KMS-11 (cell line): ENCODE results near the gene RBM38.

Source experiments
- H2AFZ ChIP-seq: fragments of 200-600 bp; sonication (generic); 2 replicates; pipeline ENCODE4 v1.6.1; 2016; ENCODE audit warnings: antibody characterized with exemption, mixed run types, low read depth
- H3K27ac ChIP-seq: fragments of 200-600 bp; sonication (generic); 2 replicates; pipeline ENCODE4 v1.6.1; 2016; ENCODE audit warnings: mild to moderate bottlenecking, mixed run types
- H3K27me3 ChIP-seq: fragments of 200-600 bp; sonication (generic); 2 replicates; pipeline ENCODE4 v1.6.1; 2017; ENCODE audit warnings: mild to moderate bottlenecking, low read depth, mixed run types, moderate library complexity; ENCODE audit not compliant: insufficient read depth
- H3K36me3 ChIP-seq: fragments of 200-600 bp; sonication (generic); 2 replicates; pipeline ENCODE4 v1.6.1; 2017; ENCODE audit warnings: mild to moderate bottlenecking, mixed run types; ENCODE audit not compliant: insufficient read depth
- H3K4me1 ChIP-seq: fragments of 200-600 bp; sonication (generic); 2 replicates; pipeline ENCODE4 v1.6.1; 2016; ENCODE audit warnings: mild to moderate bottlenecking, low read depth, mixed run types; ENCODE audit not compliant: poor library complexity, severe bottlenecking
- H3K4me2 ChIP-seq: fragments of 200-600 bp; sonication (generic); 2 replicates; pipeline ENCODE4 v1.7.0; 2016; ENCODE audit warnings: mild to moderate bottlenecking, mixed run types
- H3K4me3 ChIP-seq: fragments of 200-600 bp; sonication (generic); IDR thresholded peaks from 2 replicates; pipeline ENCODE4 v1.6.1; 2017; ENCODE audit warnings: low read depth, low read length, mixed read lengths; ENCODE audit not compliant: insufficient read depth
- H3K79me2 ChIP-seq: fragments of 200-600 bp; sonication (generic); 2 replicates; pipeline ENCODE4 v1.6.1; 2016; ENCODE audit warnings: low read depth, mixed run types; ENCODE audit not compliant: insufficient read depth
- H3K9ac ChIP-seq: fragments of 200-600 bp; sonication (generic); 2 replicates; pipeline ENCODE4 v1.6.1; 2016; ENCODE audit warnings: mild to moderate bottlenecking, mixed run types
- H4K20me1 ChIP-seq: fragments of 200-600 bp; sonication (generic); 2 replicates; pipeline ENCODE4 v1.6.1; 2016; ENCODE audit warnings: mild to moderate bottlenecking, mixed run types; ENCODE audit not compliant: insufficient read depth
- TF ChIP-seq, protein P1 (sequence below): fragments of 200-600 bp; sonication (generic); conservative IDR thresholded peaks from 2 replicates; pipeline ENCODE4 v1.6.1; 2017; ENCODE audit warnings: low read depth, mild to moderate bottlenecking, antibody characterized with exemption, low read length, moderate library complexity, mixed read lengths

The RBM38 gene

DNA sequence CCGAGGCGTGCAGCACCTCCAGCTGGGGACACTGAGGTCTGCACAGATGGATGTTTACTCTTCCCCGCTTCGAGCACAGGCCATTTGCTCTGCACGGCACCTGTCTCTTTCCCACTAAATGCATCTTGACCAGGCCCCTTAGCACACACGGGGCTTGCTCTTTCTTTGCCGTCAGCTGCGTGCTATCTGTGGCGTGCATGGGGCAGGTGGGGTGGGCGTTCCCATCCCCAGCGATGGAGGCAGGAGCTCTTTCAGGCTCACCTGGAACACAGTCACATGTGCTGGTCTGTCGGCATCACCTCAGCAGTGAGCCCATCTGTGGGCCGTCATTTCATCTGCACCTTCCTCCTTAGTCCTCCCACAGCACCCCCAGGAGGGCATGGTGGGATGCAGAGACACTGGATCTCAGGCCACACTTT lies 35.1 kb downstream of the RBM38 start:
- Histone ChIP-seq H3K9ac (no peak overlapping the region), H3K36me3 (no peaks in the 10 kb centered on the region), H4K20me1 (no peaks in the 10 kb centered on the region), H3K4me3 (no peak overlapping the region), H3K27ac (no peak overlapping the region), H3K79me2 (no peaks in the 10 kb centered on the region), H3K27me3 (no peaks in the 10 kb centered on the region), H3K4me1 (no peaks in the 10 kb centered on the region), H2AFZ (no peak overlapping the region), H3K4me2 (no peak overlapping the region)
- TF ChIP-seq, protein P1, sequence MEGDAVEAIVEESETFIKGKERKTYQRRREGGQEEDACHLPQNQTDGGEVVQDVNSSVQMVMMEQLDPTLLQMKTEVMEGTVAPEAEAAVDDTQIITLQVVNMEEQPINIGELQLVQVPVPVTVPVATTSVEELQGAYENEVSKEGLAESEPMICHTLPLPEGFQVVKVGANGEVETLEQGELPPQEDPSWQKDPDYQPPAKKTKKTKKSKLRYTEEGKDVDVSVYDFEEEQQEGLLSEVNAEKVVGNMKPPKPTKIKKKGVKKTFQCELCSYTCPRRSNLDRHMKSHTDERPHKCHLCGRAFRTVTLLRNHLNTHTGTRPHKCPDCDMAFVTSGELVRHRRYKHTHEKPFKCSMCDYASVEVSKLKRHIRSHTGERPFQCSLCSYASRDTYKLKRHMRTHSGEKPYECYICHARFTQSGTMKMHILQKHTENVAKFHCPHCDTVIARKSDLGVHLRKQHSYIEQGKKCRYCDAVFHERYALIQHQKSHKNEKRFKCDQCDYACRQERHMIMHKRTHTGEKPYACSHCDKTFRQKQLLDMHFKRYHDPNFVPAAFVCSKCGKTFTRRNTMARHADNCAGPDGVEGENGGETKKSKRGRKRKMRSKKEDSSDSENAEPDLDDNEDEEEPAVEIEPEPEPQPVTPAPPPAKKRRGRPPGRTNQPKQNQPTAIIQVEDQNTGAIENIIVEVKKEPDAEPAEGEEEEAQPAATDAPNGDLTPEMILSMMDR, result no peak

DNA sequence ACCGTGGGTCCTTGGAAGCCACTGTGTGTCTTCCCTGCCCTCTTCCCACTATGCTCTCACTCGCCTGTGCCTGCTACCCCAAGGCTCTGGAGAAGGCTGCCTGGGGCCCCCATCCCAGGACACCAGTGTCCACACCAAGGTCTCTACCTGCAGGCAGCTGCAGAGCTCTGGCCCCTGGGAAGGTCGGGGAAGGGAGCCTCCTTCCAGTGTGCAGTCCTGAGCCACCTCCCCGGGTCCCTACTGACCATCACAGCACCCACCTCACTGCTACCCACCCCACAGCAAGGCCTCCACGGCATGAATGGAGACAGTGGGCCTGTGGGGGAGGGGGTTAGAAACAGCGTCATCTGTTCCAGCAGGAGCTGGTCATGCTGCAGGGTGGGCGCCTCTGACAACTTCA lies 35.6 kb downstream of the RBM38 start:
- no peaks in the 10 kb centered on the region for H4K20me1 ChIP-seq
- H3K4me1 ChIP-seq, result no peaks in the 10 kb centered on the region
- H3K9ac ChIP-seq, result no peak overlapping the region
- no peak overlapping the region for H3K27ac ChIP-seq
- no peak overlapping the region for H3K4me3 ChIP-seq
- no peaks in the 10 kb centered on the region for H3K36me3 ChIP-seq
- H3K4me2 ChIP-seq, result no peak overlapping the region
- TF ChIP-seq, protein P1, result no peak
- no peaks in the 10 kb centered on the region for H3K79me2 ChIP-seq
- H2AFZ ChIP-seq, result no peak overlapping the region
- H3K27me3 ChIP-seq, result no peaks in the 10 kb centered on the region

DNA sequence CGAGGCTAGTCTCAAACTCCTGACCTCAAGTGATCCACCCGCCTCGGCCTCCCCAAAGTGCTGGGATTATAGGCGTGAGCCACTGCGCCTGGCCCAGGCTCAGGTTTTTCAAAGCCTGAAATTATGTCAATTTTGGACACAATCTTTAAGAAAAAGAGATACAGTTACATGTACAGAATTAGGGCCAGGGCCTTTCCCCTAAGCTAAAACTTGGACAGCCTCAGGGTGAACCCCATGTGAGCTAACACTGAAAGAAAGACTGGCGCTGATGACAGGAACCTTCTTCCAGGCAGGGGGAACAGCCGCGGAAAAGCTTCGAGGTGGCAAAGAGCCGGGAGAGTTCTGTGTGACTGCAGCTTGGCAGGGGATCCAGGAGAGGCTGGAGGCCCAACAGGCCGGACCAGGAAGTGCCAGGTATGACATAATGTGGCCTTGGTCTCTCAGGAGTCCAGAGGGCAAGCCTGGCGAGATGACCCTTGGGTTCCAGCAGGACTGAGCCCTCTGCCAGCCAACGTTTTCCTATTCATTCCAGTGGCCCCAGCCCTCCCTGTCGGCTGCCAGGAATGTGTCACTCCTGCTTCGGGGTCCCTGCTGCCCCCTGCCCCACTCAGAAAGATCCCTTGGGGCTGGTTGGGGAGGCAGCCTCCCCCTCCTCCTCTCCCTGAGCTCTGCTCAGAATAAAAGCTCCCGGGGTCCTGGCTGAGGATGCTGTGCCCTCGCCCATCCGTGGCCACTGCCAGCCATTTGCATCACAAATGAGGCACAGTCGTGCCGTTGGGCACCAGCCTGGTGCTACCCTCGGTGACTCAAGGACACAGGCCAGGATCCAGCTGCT lies 37.3 kb downstream of the RBM38 start:
- Histone ChIP-seq H2AFZ (no peak overlapping the region), H3K79me2 (no peaks in the 10 kb centered on the region), H3K27ac (no peak overlapping the region), H3K4me2 (no peak overlapping the region), H3K4me1 (peaks cover 17% of the 10 kb centered on the region), H3K9ac (no peak overlapping the region), H3K36me3 (no peaks in the 10 kb centered on the region), H3K27me3 (no peaks in the 10 kb centered on the region), H4K20me1 (no peaks in the 10 kb centered on the region), H3K4me3 (no peak overlapping the region)
- TF ChIP-seq, protein P1, result no peak

DNA sequence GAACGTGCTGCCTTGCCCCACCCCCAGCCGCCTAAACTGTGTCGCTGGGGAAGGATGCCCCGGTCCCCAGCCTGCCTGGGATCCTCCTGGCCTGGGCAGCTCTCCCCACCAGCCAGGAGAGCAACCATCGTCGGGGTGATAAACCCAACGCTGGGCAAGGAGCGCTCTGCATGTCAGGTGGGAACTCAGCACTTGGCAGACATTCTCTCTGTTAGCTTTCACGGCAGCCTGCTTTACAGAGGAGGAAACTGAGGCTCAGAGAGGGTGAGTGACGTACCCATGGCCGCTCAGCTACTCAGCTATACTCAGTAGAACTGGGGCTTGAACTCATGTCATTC lies 37.9 kb downstream of the RBM38 start:
- peaks cover 22% of the 10 kb centered on the region for H3K4me1 ChIP-seq
- no peak overlapping the region for H3K9ac ChIP-seq
- no peaks in the 10 kb centered on the region for H3K36me3 ChIP-seq
- H2AFZ ChIP-seq, result no peak overlapping the region
- no peak overlapping the region for H3K4me3 ChIP-seq
- no peak overlapping the region for H3K4me2 ChIP-seq
- no peak overlapping the region for H3K27ac ChIP-seq
- H3K79me2 ChIP-seq, result no peaks in the 10 kb centered on the region
- no peaks in the 10 kb centered on the region for H3K27me3 ChIP-seq
- TF ChIP-seq, protein P1, result no peak
- no peaks in the 10 kb centered on the region for H4K20me1 ChIP-seq
